ENCODE results near the gene ZNF746.

- no peak for TF ChIP-seq HOXC10 (CRISPR knock-in tag; IDR thresholded peaks at IDR 0.05)
- TF ChIP-seq, protein P1, sequence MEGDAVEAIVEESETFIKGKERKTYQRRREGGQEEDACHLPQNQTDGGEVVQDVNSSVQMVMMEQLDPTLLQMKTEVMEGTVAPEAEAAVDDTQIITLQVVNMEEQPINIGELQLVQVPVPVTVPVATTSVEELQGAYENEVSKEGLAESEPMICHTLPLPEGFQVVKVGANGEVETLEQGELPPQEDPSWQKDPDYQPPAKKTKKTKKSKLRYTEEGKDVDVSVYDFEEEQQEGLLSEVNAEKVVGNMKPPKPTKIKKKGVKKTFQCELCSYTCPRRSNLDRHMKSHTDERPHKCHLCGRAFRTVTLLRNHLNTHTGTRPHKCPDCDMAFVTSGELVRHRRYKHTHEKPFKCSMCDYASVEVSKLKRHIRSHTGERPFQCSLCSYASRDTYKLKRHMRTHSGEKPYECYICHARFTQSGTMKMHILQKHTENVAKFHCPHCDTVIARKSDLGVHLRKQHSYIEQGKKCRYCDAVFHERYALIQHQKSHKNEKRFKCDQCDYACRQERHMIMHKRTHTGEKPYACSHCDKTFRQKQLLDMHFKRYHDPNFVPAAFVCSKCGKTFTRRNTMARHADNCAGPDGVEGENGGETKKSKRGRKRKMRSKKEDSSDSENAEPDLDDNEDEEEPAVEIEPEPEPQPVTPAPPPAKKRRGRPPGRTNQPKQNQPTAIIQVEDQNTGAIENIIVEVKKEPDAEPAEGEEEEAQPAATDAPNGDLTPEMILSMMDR (tag by site-specific recombination; IDR thresholded peaks at IDR 0.05) = no peak
- TF ChIP-seq, protein P2, sequence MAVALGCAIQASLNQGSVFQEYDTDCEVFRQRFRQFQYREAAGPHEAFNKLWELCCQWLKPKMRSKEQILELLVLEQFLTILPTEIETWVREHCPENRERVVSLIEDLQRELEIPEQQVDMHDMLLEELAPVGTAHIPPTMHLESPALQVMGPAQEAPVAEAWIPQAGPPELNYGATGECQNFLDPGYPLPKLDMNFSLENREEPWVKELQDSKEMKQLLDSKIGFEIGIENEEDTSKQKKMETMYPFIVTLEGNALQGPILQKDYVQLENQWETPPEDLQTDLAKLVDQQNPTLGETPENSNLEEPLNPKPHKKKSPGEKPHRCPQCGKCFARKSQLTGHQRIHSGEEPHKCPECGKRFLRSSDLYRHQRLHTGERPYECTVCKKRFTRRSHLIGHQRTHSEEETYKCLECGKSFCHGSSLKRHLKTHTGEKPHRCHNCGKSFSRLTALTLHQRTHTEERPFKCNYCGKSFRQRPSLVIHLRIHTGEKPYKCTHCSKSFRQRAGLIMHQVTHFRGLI (tag by site-specific recombination; IDR thresholded peaks at IDR 0.05) = no peak
- TF ChIP-seq ZNF654 (tag by site-specific recombination; IDR thresholded peaks at IDR 0.05; ENCODE audit: low read depth) = no peak
- TF ChIP-seq ZNF184 (tag by site-specific recombination; IDR thresholded peaks at IDR 0.05) = no peak
- TF ChIP-seq ZNF10 (tag by site-specific recombination; IDR thresholded peaks at IDR 0.05) = no peak
- no peak for TF ChIP-seq BCL11A (tag by site-specific recombination; IDR thresholded peaks at IDR 0.05; ENCODE audit: low read depth)
- TF ChIP-seq ZNF776 (tag by site-specific recombination; IDR thresholded peaks at IDR 0.05; ENCODE audit: borderline replicate concordance) = no peak
- no peak for TF ChIP-seq ZNF791 (tag by site-specific recombination; IDR thresholded peaks at IDR 0.05)
- TF ChIP-seq, protein P3, sequence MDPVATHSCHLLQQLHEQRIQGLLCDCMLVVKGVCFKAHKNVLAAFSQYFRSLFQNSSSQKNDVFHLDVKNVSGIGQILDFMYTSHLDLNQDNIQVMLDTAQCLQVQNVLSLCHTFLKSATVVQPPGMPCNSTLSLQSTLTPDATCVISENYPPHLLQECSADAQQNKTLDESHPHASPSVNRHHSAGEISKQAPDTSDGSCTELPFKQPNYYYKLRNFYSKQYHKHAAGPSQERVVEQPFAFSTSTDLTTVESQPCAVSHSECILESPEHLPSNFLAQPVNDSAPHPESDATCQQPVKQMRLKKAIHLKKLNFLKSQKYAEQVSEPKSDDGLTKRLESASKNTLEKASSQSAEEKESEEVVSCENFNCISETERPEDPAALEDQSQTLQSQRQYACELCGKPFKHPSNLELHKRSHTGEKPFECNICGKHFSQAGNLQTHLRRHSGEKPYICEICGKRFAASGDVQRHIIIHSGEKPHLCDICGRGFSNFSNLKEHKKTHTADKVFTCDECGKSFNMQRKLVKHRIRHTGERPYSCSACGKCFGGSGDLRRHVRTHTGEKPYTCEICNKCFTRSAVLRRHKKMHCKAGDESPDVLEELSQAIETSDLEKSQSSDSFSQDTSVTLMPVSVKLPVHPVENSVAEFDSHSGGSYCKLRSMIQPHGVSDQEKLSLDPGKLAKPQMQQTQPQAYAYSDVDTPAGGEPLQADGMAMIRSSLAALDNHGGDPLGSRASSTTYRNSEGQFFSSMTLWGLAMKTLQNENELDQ (tag by site-specific recombination; IDR thresholded peaks at IDR 0.05; ENCODE audit: low read depth) = no peak
- TF ChIP-seq ZBTB11 (tag by site-specific recombination; conservative IDR thresholded peaks at IDR 0.05; ENCODE audit: low read depth) = no peak
These were observed 7.4 kb downstream of the ZNF746 start for GRCh38 chr7:149490083-149490760.
